SU-DHL-6 (cell line): ENCODE measurements around the gene ROR1.

Experiments used
- H2AFZ ChIP-seq: fragments of 200-600 bp; sonication (generic); 2 replicates; pipeline ENCODE4 v1.6.1; 2014; ENCODE audit warnings: low read depth, mild to moderate bottlenecking, moderate library complexity, mixed read lengths, antibody characterized with exemption, low read length; ENCODE audit not compliant: severe bottlenecking
- H3F3A ChIP-seq: fragments of 200-600 bp; shearing (Covaris generic); 2 replicates; pipeline ENCODE4 v1.6.0; 2016; ENCODE audit warnings: antibody characterized with exemption, mild to moderate bottlenecking; ENCODE audit not compliant: insufficient read depth
- H3K27ac ChIP-seq: fragments of 200-600 bp; sonication (generic); 2 replicates; pipeline ENCODE4 v1.5.1; 2016; ENCODE audit warnings: low read depth, mild to moderate bottlenecking, low read length, moderate library complexity, mixed read lengths
- H3K27me3 ChIP-seq: fragments of 200-600 bp; sonication (generic), shearing (Covaris generic); 2 replicates; pipeline ENCODE4 v1.6.0; 2014; ENCODE audit warnings: mild to moderate bottlenecking, low read length
- H3K36me3 ChIP-seq: fragments of 200-600 bp; sonication (generic); 2 replicates; pipeline ENCODE4 v1.6.1; 2014; ENCODE audit warnings: mild to moderate bottlenecking, low read length, mixed read lengths
- H3K4me2 ChIP-seq: fragments of 300-600, 200-600 bp; shearing (Covaris generic), sonication (generic); 2 replicates; pipeline ENCODE4 v1.6.0; 2014; ENCODE audit warnings: low read length, low read depth, mild to moderate bottlenecking; ENCODE audit not compliant: poor library complexity, severe bottlenecking
- H3K4me3 ChIP-seq: fragments of 200-600 bp; sonication (generic); 2 replicates; pipeline ENCODE4 v1.5.1; 2014; ENCODE audit warnings: antibody characterized with exemption, low read length, mild to moderate bottlenecking, mixed read lengths; ENCODE audit not compliant: insufficient read depth, poor library complexity, severe bottlenecking
- H3K79me2 ChIP-seq: fragments of 200-600 bp; sonication (generic); 2 replicates; pipeline ENCODE4 v1.6.1; 2014; ENCODE audit warnings: mild to moderate bottlenecking, low read length, moderate library complexity; ENCODE audit not compliant: insufficient read depth
- H3K9ac ChIP-seq: fragments of 200-600 bp; sonication (generic); 2 replicates; pipeline ENCODE4 v1.7.0; 2014; ENCODE audit warnings: mild to moderate bottlenecking, low read length
- H3K9me2 ChIP-seq: fragments of 200-600 bp; sonication (generic); replicated peaks from 2 replicates; pipeline ENCODE4 v1.6.1; 2014; ENCODE audit warnings: low read length; ENCODE audit not compliant: insufficient read depth
- H3K9me3 ChIP-seq: fragments of 200-600 bp; sonication (generic); 2 replicates; pipeline ENCODE4 v1.6.1; 2014; ENCODE audit warnings: low read length, mixed read lengths; ENCODE audit not compliant: insufficient read depth
- H4K20me1 ChIP-seq: fragments of 200-600 bp; sonication (generic); 2 replicates; pipeline ENCODE4 v1.6.1; 2014; ENCODE audit warnings: low read depth, mild to moderate bottlenecking, antibody characterized with exemption, low read length, moderate library complexity, mixed read lengths
- EZH2phosphoT487 ChIP-seq: fragments of 200-600 bp; sonication (generic), shearing (Covaris generic); conservative IDR thresholded peaks from 2 replicates; pipeline ENCODE4 v1.6.1; 2018; ENCODE audit warnings: mild to moderate bottlenecking, antibody characterized with exemption, low read length, moderate library complexity, mixed read lengths
- TF ChIP-seq, protein P1 (sequence below): fragments of 200-600 bp; sonication (generic); IDR thresholded peaks from one replicate; pipeline ENCODE4 v1.5.1; 2017; ENCODE audit warnings: antibody characterized with exemption, mild to moderate bottlenecking, low read length, moderate library complexity; ENCODE audit not compliant: insufficient read depth, poor library complexity, severe bottlenecking

ROR1 gene

GRCh38 chr1:64173336-64173940, 399.6 kb downstream of the ROR1 start:
- Histone ChIP-seq H3K9me3 (no peaks in the 10 kb centered on the region), H3K4me3 (no peak overlapping the region), H3K79me2 (no peaks in the 10 kb centered on the region), H2AFZ (no peak overlapping the region), H4K20me1 (no peaks in the 10 kb centered on the region), H3K36me3 (no peaks in the 10 kb centered on the region), H3K9me2 (no peaks in the 10 kb centered on the region), H3K9ac (no peak overlapping the region), H3K27ac (no peak overlapping the region), H3F3A (no peaks in the 10 kb centered on the region), H3K27me3 (no peaks in the 10 kb centered on the region), H3K4me2 (no peak overlapping the region)
- TF ChIP-seq EZH2phosphoT487 = no peak
- TF ChIP-seq, protein P1, sequence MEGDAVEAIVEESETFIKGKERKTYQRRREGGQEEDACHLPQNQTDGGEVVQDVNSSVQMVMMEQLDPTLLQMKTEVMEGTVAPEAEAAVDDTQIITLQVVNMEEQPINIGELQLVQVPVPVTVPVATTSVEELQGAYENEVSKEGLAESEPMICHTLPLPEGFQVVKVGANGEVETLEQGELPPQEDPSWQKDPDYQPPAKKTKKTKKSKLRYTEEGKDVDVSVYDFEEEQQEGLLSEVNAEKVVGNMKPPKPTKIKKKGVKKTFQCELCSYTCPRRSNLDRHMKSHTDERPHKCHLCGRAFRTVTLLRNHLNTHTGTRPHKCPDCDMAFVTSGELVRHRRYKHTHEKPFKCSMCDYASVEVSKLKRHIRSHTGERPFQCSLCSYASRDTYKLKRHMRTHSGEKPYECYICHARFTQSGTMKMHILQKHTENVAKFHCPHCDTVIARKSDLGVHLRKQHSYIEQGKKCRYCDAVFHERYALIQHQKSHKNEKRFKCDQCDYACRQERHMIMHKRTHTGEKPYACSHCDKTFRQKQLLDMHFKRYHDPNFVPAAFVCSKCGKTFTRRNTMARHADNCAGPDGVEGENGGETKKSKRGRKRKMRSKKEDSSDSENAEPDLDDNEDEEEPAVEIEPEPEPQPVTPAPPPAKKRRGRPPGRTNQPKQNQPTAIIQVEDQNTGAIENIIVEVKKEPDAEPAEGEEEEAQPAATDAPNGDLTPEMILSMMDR = no peak

GRCh38 chr1:64175639-64176038, 401.8 kb downstream of the ROR1 start:
- Histone ChIP-seq H3K9me2 (no peaks in the 10 kb centered on the region), H3K27me3 (0 out of 2 replicates have a peak, but pooled peaks cover 5% of the 10 kb centered on the region), H2AFZ (no peak overlapping the region), H3K79me2 (no peaks in the 10 kb centered on the region), H3K4me3 (no peak overlapping the region), H3K9ac (no peak overlapping the region), H4K20me1 (no peaks in the 10 kb centered on the region), H3K27ac (no peak overlapping the region), H3K4me2 (no peak overlapping the region), H3K36me3 (no peaks in the 10 kb centered on the region), H3F3A (no peaks in the 10 kb centered on the region), H3K9me3 (no peaks in the 10 kb centered on the region)
- TF ChIP-seq EZH2phosphoT487 = no peak
- TF ChIP-seq, protein P1 = no peak

DNA sequence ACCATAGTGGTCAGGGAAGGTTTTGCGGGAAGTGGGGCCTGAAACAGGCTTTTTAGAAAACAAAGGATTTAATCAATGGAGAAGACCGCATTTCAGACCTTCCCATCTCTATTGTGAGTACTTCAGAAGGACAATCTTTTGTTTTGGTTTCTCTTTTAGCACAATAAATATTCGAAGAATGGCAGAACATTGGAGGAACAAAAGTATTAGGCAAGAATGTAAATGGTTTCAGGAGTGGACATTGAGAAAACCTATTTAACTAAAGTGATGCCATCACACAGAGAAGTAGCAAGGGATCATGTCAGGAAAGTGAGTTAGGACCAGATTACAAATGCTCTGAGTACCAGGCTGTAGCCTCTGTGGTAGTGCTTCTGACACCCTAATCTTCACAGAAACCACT, 402.8 kb downstream of the ROR1 start:
- Histone ChIP-seq H2AFZ (no peak overlapping the region), H3K9ac (no peak overlapping the region), H3K4me2 (no peak overlapping the region), H3K36me3 (no peaks in the 10 kb centered on the region), H4K20me1 (no peaks in the 10 kb centered on the region), H3F3A (no peaks in the 10 kb centered on the region), H3K9me2 (no peaks in the 10 kb centered on the region), H3K27me3 (0 out of 2 replicates have a peak, but pooled peaks cover 5% of the 10 kb centered on the region), H3K79me2 (no peaks in the 10 kb centered on the region), H3K27ac (no peak overlapping the region), H3K9me3 (no peaks in the 10 kb centered on the region), H3K4me3 (no peak overlapping the region)
- TF ChIP-seq, protein P1 = no peak
- TF ChIP-seq EZH2phosphoT487 = no peak
